HUES48 (cell line): Measurements from ENCODE around the gene DNAJC7.

Source experiments
- H3K27ac ChIP-seq: one replicate; pipeline ENCODE4 v1.7.0; 2013; ENCODE audit warnings: low read depth, low read length, inconsistent platforms
- H3K27me3 ChIP-seq: 2 replicates; pipeline ENCODE4 v1.6.1; 2013; ENCODE audit warnings: mild to moderate bottlenecking, low read length; ENCODE audit not compliant: control insufficient read depth, insufficient read depth
- H3K36me3 ChIP-seq: 2 replicates; pipeline ENCODE4 v1.6.1; 2013; ENCODE audit warnings: low read length; ENCODE audit not compliant: control insufficient read depth, insufficient read depth
- H3K4me1 ChIP-seq: 2 replicates; pipeline ENCODE4 v1.6.1; 2013; ENCODE audit warnings: mild to moderate bottlenecking, low read length; ENCODE audit not compliant: control insufficient read depth, insufficient read depth
- H3K4me3 ChIP-seq: 2 replicates; pipeline ENCODE4 v1.5.1; 2013; ENCODE audit warnings: mild to moderate bottlenecking, low read depth, low read length
- H3K9ac ChIP-seq: 2 replicates; pipeline ENCODE4 v1.6.1; 2013; ENCODE audit warnings: mild to moderate bottlenecking, low read depth, low read length, moderate library complexity
- H3K9me3 ChIP-seq: 2 replicates; pipeline ENCODE4 v1.6.1; 2013; ENCODE audit warnings: low read length; ENCODE audit not compliant: control insufficient read depth, insufficient read depth

Gene DNAJC7

GRCh38 chr17:42040818-42041217 is 23.6 kb upstream of the DNAJC7 start:
- no peaks in the 10 kb centered on the region for H3K36me3 ChIP-seq
- H3K27ac ChIP-seq, result no peak overlapping the region
- H3K4me1 ChIP-seq, result no peaks in the 10 kb centered on the region
- no peak overlapping the region for H3K9ac ChIP-seq
- H3K4me3 ChIP-seq, result no peak overlapping the region
- H3K9me3 ChIP-seq, result no peaks in the 10 kb centered on the region
- no peaks in the 10 kb centered on the region for H3K27me3 ChIP-seq

GRCh38 chr17:42039794-42040763 is 22.8 kb upstream of the DNAJC7 start:
- Histone ChIP-seq H3K4me1 (no peaks in the 10 kb centered on the region), H3K27me3 (no peaks in the 10 kb centered on the region), H3K36me3 (no peaks in the 10 kb centered on the region), H3K4me3 (no peak overlapping the region), H3K9me3 (no peaks in the 10 kb centered on the region), H3K9ac (no peak overlapping the region), H3K27ac (no peak overlapping the region)

- H3K9me3 ChIP-seq, result no peaks in the 10 kb centered on the region
- H3K27ac ChIP-seq, result no peak overlapping the region
- no peak overlapping the region for H3K9ac ChIP-seq
- H3K4me1 ChIP-seq, result no peaks in the 10 kb centered on the region
- no peaks in the 10 kb centered on the region for H3K36me3 ChIP-seq
- no peaks in the 10 kb centered on the region for H3K27me3 ChIP-seq
- no peak overlapping the region for H3K4me3 ChIP-seq
Measured at GRCh38 chr17:42038221-42038973, 21.2 kb upstream of the DNAJC7 start.

GRCh38 chr17:42034059-42034458 is 16.8 kb upstream of the DNAJC7 start:
- no peaks in the 10 kb centered on the region for H3K36me3 ChIP-seq
- no peaks in the 10 kb centered on the region for H3K4me1 ChIP-seq
- no peaks in the 10 kb centered on the region for H3K9me3 ChIP-seq
- H3K27ac ChIP-seq, result no peak overlapping the region
- H3K27me3 ChIP-seq, result no peaks in the 10 kb centered on the region
- H3K9ac ChIP-seq, result no peak overlapping the region
- H3K4me3 ChIP-seq, result no peak overlapping the region

GRCh38 chr17:42031584-42031983 is 14.3 kb upstream of the DNAJC7 start:
- no peak overlapping the region for H3K27ac ChIP-seq
- no peaks in the 10 kb centered on the region for H3K36me3 ChIP-seq
- H3K9ac ChIP-seq, result no peak overlapping the region
- H3K27me3 ChIP-seq, result no peaks in the 10 kb centered on the region
- no peak overlapping the region for H3K4me3 ChIP-seq
- peaks cover 9% of the 10 kb centered on the region; the same call in 1 of the 2 replicates for H3K4me1 ChIP-seq
- no peaks in the 10 kb centered on the region for H3K9me3 ChIP-seq

GRCh38 chr17:42028791-42029127 is 11.5 kb upstream of the DNAJC7 start:
- H3K9ac ChIP-seq, result no peak overlapping the region
- H3K4me1 ChIP-seq, result peaks cover 9% of the 10 kb centered on the region; the same call in 1 of the 2 replicates
- H3K36me3 ChIP-seq, result peaks cover 6% of the 10 kb centered on the region
- H3K4me3 ChIP-seq, result no peak overlapping the region
- H3K27me3 ChIP-seq, result no peaks in the 10 kb centered on the region
- H3K9me3 ChIP-seq, result no peaks in the 10 kb centered on the region
- H3K27ac ChIP-seq, result peak overlapping the region; percentile 56

- H3K36me3 ChIP-seq, result peaks cover 12% of the 10 kb centered on the region
- H3K27me3 ChIP-seq, result no peaks in the 10 kb centered on the region
- H3K4me3 ChIP-seq, result no peak overlapping the region
- no peak overlapping the region for H3K9ac ChIP-seq
- H3K27ac ChIP-seq, result peak overlapping the region; percentile 56
- no peaks in the 10 kb centered on the region for H3K9me3 ChIP-seq
- peaks cover 9% of the 10 kb centered on the region; the same call in 1 of the 2 replicates for H3K4me1 ChIP-seq
Measured at GRCh38 chr17:42027961-42028790, 10.9 kb upstream of the DNAJC7 start.

- Histone ChIP-seq H3K4me1 (peaks cover 9% of the 10 kb centered on the region; the same call in 1 of the 2 replicates), H3K9me3 (no peaks in the 10 kb centered on the region), H3K36me3 (peaks cover 19% of the 10 kb centered on the region), H3K27me3 (no peaks in the 10 kb centered on the region), H3K4me3 (no peak overlapping the region), H3K27ac (no peak overlapping the region), H3K9ac (no peak overlapping the region)
Measured at GRCh38 chr17:42027590-42027889, 10.3 kb upstream of the DNAJC7 start.

GRCh38 chr17:42026857-42027589 is 9.8 kb upstream of the DNAJC7 start:
- no peaks in the 10 kb centered on the region for H3K9me3 ChIP-seq
- H3K4me1 ChIP-seq, result peaks cover 9% of the 10 kb centered on the region; the same call in 1 of the 2 replicates
- H3K36me3 ChIP-seq, result peaks cover 24% of the 10 kb centered on the region
- H3K9ac ChIP-seq, result no peak overlapping the region
- H3K27ac ChIP-seq, result no peak overlapping the region
- no peaks in the 10 kb centered on the region for H3K27me3 ChIP-seq
- H3K4me3 ChIP-seq, result no peak overlapping the region

GRCh38 chr17:42025936-42026335 is 8.7 kb upstream of the DNAJC7 start:
- Histone ChIP-seq H3K27ac (no peak overlapping the region), H3K36me3 (peaks cover 31% of the 10 kb centered on the region)

More at GRCh38 chr17:42025936-42026335, 8.7 kb upstream of the DNAJC7 start:
- no peaks in the 10 kb centered on the region for H3K27me3 ChIP-seq
- peaks cover 9% of the 10 kb centered on the region; the same call in 1 of the 2 replicates for H3K4me1 ChIP-seq
- no peak overlapping the region for H3K9ac ChIP-seq
- no peak overlapping the region for H3K4me3 ChIP-seq
- H3K9me3 ChIP-seq, result no peaks in the 10 kb centered on the region
